H9 (cell line): Measurements from ENCODE around the gene ST6GALNAC3. TPM values are rescaled to one million over a fixed set of nuclear protein-coding genes. Genes with fewer than 3 reads are reported as not detected.

ENCODE experiments used
- DNase-seq: peaks from one replicate; pipeline ENCODE4 v3.0.0-alpha.2; 2017
- H2AFZ ChIP-seq: one replicate; pipeline ENCODE4 v1.6.1; 2013; ENCODE audit warnings: mild to moderate bottlenecking, low read length, control low read depth, moderate library complexity
- H2AK5ac ChIP-seq: 2 replicates; pipeline ENCODE4 v1.6.1; 2013; ENCODE audit warnings: low read length, control low read depth, mixed read lengths; ENCODE audit not compliant: insufficient read length
- H2BK120ac ChIP-seq: one replicate; pipeline ENCODE4 v1.6.1; 2013; ENCODE audit warnings: low read depth, mild to moderate bottlenecking, low read length, control low read depth, inconsistent platforms; ENCODE audit not compliant: poor library complexity, severe bottlenecking
- H2BK12ac ChIP-seq: 2 replicates; pipeline ENCODE4 v1.6.1; 2013; ENCODE audit warnings: low read length, control low read depth, mixed read lengths, low read depth; ENCODE audit not compliant: insufficient read length
- H2BK15ac ChIP-seq: 2 replicates; pipeline ENCODE4 v1.6.1; 2013; ENCODE audit warnings: low read depth, low read length, control low read depth
- H2BK20ac ChIP-seq: one replicate; pipeline ENCODE4 v1.6.1; 2013; ENCODE audit warnings: low read depth, mild to moderate bottlenecking, low read length, control low read depth, inconsistent platforms; ENCODE audit not compliant: poor library complexity, severe bottlenecking
- H2BK5ac ChIP-seq: 2 replicates; pipeline ENCODE4 v1.6.1; 2013; ENCODE audit warnings: low read length, control low read depth, mixed read lengths; ENCODE audit not compliant: insufficient read length
- H3K14ac ChIP-seq: 2 replicates; pipeline ENCODE4 v1.6.1; 2013; ENCODE audit warnings: low read length, control low read depth; ENCODE audit not compliant: insufficient read depth
- H3K18ac ChIP-seq: 2 replicates; pipeline ENCODE4 v1.6.1; 2013; ENCODE audit warnings: low read depth, mild to moderate bottlenecking, mixed read lengths, low read length, control low read depth; ENCODE audit not compliant: insufficient read length
- H3K23ac ChIP-seq: 2 replicates; pipeline ENCODE4 v1.6.1; 2013; ENCODE audit warnings: low read length, control low read depth, mixed read lengths, low read depth; ENCODE audit not compliant: insufficient read length
- H3K23me2 ChIP-seq: 2 replicates; pipeline ENCODE4 v1.6.1; 2013; ENCODE audit warnings: low read depth, mild to moderate bottlenecking, mixed read lengths, low read length, control low read depth; ENCODE audit not compliant: insufficient read length, poor library complexity, severe bottlenecking
- H3K27ac ChIP-seq: 2 replicates; pipeline ENCODE4 v1.5.1; 2013; ENCODE audit warnings: low read length, control low read depth, mixed read lengths, low read depth; ENCODE audit not compliant: insufficient read length
- H3K27me3 ChIP-seq: 2 replicates; pipeline ENCODE4 v1.6.1; 2013; ENCODE audit warnings: low read length, control low read depth, inconsistent platforms; ENCODE audit not compliant: insufficient read depth
- H3K4ac ChIP-seq: 2 replicates; pipeline ENCODE4 v1.6.1; 2013; ENCODE audit warnings: low read depth, mild to moderate bottlenecking, control low read depth, inconsistent platforms, low read length, moderate library complexity
- H3K4me1 ChIP-seq: 2 replicates; pipeline ENCODE4 v1.6.1; 2013; ENCODE audit warnings: low read length, control low read depth, inconsistent platforms; ENCODE audit not compliant: insufficient read depth
- H3K4me2 ChIP-seq: 2 replicates; pipeline ENCODE4 v1.6.1; 2013; ENCODE audit warnings: low read length, control low read depth, mixed read lengths; ENCODE audit not compliant: insufficient read length, insufficient read depth
- H3K56ac ChIP-seq: 2 replicates; pipeline ENCODE4 v1.6.1; 2013; ENCODE audit warnings: low read depth, mild to moderate bottlenecking, mixed read lengths, low read length, control low read depth; ENCODE audit not compliant: insufficient read length
- H3K79me1 ChIP-seq: 2 replicates; pipeline ENCODE4 v1.6.1; 2013; ENCODE audit warnings: low read depth, mild to moderate bottlenecking, moderate library complexity, low read length, control low read depth, inconsistent platforms; ENCODE audit not compliant: insufficient read depth, poor library complexity, severe bottlenecking
- H3K79me2 ChIP-seq: 2 replicates; pipeline ENCODE4 v1.6.1; 2013; ENCODE audit warnings: low read length, control low read depth, inconsistent platforms; ENCODE audit not compliant: insufficient read depth
- H3K9ac ChIP-seq: 2 replicates; pipeline ENCODE4 v1.6.1; 2013; ENCODE audit warnings: low read length, control low read depth, mixed read lengths; ENCODE audit not compliant: insufficient read length; ENCODE audit errors: extremely low read depth
- H3K9me3 ChIP-seq: one replicate; pipeline ENCODE4 v1.6.1; 2013; ENCODE audit warnings: low read depth, low read length, inconsistent platforms; ENCODE audit not compliant: control insufficient read depth
- H3T11ph ChIP-seq: one replicate; pipeline ENCODE4 v1.6.1; 2013; ENCODE audit warnings: mild to moderate bottlenecking, low read length, control low read depth, inconsistent platforms
- H4K20me1 ChIP-seq: one replicate; pipeline ENCODE4 v1.6.1; 2013; ENCODE audit not compliant: control insufficient read depth, insufficient read length, insufficient read depth
- H4K5ac ChIP-seq: 2 replicates; pipeline ENCODE4 v1.6.1; 2013; ENCODE audit warnings: low read depth, mild to moderate bottlenecking, mixed read lengths, low read length, control low read depth; ENCODE audit not compliant: insufficient read length
- H4K8ac ChIP-seq: replicated peaks from 2 replicates; pipeline ENCODE4 v1.6.1; 2013; ENCODE audit warnings: low read length, control low read depth, mixed read lengths, low read depth; ENCODE audit not compliant: insufficient read length
- H4K91ac ChIP-seq: 2 replicates; pipeline ENCODE4 v1.6.1; 2013; ENCODE audit warnings: low read depth, mild to moderate bottlenecking, moderate library complexity, mixed read lengths, low read length, control low read depth; ENCODE audit not compliant: insufficient read length
- H3K27ac Mint-ChIP-seq, 3 experiments: 2 replicates in 2 of 3; 3 replicates in 1 of 3; pipeline ENCODE4 v1.8.0; 2020 to 2021; ENCODE audit warnings: mixed read lengths in 3 of 3, mild to moderate bottlenecking in 1 of 3, moderate library complexity in 1 of 3
- H3K27me3 Mint-ChIP-seq: 2 replicates; pipeline ENCODE4 v1.8.0; 2021; ENCODE audit warnings: low read depth, mild to moderate bottlenecking, moderate library complexity, mixed read lengths
- H3K36me3 Mint-ChIP-seq, 3 experiments: 2 replicates in 2 of 3; 3 replicates in 1 of 3; pipeline ENCODE4 v1.8.0; 2020 to 2021; ENCODE audit warnings: low read depth in 3 of 3, mixed read lengths in 3 of 3; ENCODE audit not compliant: insufficient read depth in 1 of 3
- H3K4me1 Mint-ChIP-seq, 2 experiments: 2 replicates each; pipeline ENCODE4 v1.8.0; 2020; ENCODE audit warnings: mixed read lengths in 2 of 2
- H3K4me3 Mint-ChIP-seq, 2 experiments: 2 replicates in 1 of 2; 3 replicates in 1 of 2; pipeline ENCODE4 v1.8.0; 2020 to 2021; ENCODE audit warnings: mild to moderate bottlenecking in 2 of 2, mixed read lengths in 2 of 2, moderate library complexity in 1 of 2
- H3K9me3 Mint-ChIP-seq, 2 experiments: 2 replicates in 1 of 2; 3 replicates in 1 of 2; pipeline ENCODE4 v1.8.0; 2020; ENCODE audit warnings: mild to moderate bottlenecking in 2 of 2, mixed read lengths in 2 of 2, moderate library complexity in 1 of 2
- WGBS: extraction: QIAGEN DNeasy Blood & Tissue Kit; methylation state at CpG from one replicate; pipeline ENCODE4 v1.1.7; 2013; ENCODE audit warnings: missing lambda C conversion rate, low lambda C conversion rate, mixed read lengths; ENCODE audit not compliant: insufficient read length; ENCODE audit errors: extremely low coverage; 5-methylcytosine and 5-hydroxymethylcytosine counted together
- total RNA-seq: library from RNA; stranded (reverse); gene quantifications from 2 replicates; pipeline ENCODE4 v1.2.1, GENCODE V29; 2021
- TF ChIP-seq, protein P1 (sequence below): fragments of 200-600 bp; sonication (generic); conservative IDR thresholded peaks from 3 replicates; pipeline ENCODE4 v1.8.0; 2021; ENCODE audit warnings: antibody characterized with exemption, mild to moderate bottlenecking

Gene ST6GALNAC3
- total RNA-seq, 1 experiment from 2014 or later = 11.2 TPM

DNA sequence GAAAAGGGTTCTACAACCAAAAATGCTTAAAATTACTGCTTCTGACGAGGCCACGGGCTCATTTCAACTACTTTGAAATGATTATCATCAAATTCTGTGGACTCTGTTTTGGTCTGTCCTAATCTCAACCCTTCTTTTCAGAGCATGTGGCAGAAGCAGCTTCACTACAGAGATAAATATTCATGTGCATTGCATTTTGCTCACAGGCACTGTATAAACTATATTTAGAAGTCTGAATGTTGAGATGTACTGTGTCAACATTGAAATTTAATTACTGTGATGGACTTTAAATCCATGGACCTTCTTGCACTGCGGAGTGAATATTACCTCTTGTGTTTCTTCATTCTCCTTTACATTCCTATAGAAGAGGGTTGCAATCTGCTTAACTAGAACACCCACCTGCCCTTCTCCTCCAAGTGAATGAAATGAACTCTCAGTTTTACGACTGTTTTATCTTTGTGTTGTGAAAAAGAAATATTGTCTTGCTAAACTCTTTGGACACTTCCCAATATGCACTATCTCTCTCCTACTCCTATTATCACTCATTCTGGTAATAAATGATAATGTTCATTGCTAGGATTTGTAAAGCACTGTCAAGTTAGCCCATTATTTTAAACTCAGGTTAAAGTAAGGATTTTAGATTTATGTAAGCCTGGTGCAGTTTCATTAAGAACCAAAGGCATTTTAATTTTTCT lies 511.6 kb downstream of the ST6GALNAC3 start:
- Histone ChIP-seq H3K4ac (no peak overlapping the region), H3K23ac (no peak overlapping the region), H3K4me2 (no peak overlapping the region), H3K23me2 (no peaks in the 10 kb centered on the region), H2AFZ (no peak overlapping the region), H3K79me1 (no peaks in the 10 kb centered on the region), H4K20me1 (no peaks in the 10 kb centered on the region), H3K9ac (no peak overlapping the region), H3T11ph (no peak overlapping the region), H3K27me3 (no peaks in the 10 kb centered on the region), H4K5ac (no peak overlapping the region), H2BK12ac (no peak overlapping the region), H3K27ac (no peak overlapping the region), H4K91ac (no peak overlapping the region), H3K79me2 (no peaks in the 10 kb centered on the region), H3K9me3 (no peaks in the 10 kb centered on the region), H2BK5ac (no peak overlapping the region), H3K56ac (no peak overlapping the region), H2BK120ac (no peak overlapping the region), H2BK20ac (no peak overlapping the region), H3K18ac (no peak overlapping the region), H4K8ac (no peak overlapping the region), H3K4me1 (peaks cover 2% of the 10 kb centered on the region; the same call in 1 of the 2 replicates), H2BK15ac (no peak overlapping the region), H2AK5ac (no peak overlapping the region), H3K14ac (no peak overlapping the region)
- WGBS = no CpG with 5 or more reads among the region's 4 CpGs
- no peak for DNase-seq
- no peaks in the 10 kb centered on the region for H3K9me3 Mint-ChIP-seq
- no peaks in the 10 kb centered on the region; the same call in 1 of the 2 replicates for H3K27me3 Mint-ChIP-seq
- no peaks in the 10 kb centered on the region for H3K36me3 Mint-ChIP-seq
- TF ChIP-seq, protein P1, sequence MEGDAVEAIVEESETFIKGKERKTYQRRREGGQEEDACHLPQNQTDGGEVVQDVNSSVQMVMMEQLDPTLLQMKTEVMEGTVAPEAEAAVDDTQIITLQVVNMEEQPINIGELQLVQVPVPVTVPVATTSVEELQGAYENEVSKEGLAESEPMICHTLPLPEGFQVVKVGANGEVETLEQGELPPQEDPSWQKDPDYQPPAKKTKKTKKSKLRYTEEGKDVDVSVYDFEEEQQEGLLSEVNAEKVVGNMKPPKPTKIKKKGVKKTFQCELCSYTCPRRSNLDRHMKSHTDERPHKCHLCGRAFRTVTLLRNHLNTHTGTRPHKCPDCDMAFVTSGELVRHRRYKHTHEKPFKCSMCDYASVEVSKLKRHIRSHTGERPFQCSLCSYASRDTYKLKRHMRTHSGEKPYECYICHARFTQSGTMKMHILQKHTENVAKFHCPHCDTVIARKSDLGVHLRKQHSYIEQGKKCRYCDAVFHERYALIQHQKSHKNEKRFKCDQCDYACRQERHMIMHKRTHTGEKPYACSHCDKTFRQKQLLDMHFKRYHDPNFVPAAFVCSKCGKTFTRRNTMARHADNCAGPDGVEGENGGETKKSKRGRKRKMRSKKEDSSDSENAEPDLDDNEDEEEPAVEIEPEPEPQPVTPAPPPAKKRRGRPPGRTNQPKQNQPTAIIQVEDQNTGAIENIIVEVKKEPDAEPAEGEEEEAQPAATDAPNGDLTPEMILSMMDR = no peak
- H3K27ac Mint-ChIP-seq = no peak overlapping the region
- H3K4me1 Mint-ChIP-seq = peaks cover 25% of the 10 kb centered on the region in 2 experiments
- H3K4me3 Mint-ChIP-seq = no peak overlapping the region
